Kidney tubule cell (primary cell): Measurements from ENCODE around the gene SSBP2.
A peak's percentile ranks its signal among the peaks of the same experiment; 100 is the strongest.

Experiments
- DNase-seq: peaks from one replicate; pipeline ENCODE4 v3.0.0-alpha.2; 2018; ENCODE audit warnings: low spot score

Gene SSBP2

DNA sequence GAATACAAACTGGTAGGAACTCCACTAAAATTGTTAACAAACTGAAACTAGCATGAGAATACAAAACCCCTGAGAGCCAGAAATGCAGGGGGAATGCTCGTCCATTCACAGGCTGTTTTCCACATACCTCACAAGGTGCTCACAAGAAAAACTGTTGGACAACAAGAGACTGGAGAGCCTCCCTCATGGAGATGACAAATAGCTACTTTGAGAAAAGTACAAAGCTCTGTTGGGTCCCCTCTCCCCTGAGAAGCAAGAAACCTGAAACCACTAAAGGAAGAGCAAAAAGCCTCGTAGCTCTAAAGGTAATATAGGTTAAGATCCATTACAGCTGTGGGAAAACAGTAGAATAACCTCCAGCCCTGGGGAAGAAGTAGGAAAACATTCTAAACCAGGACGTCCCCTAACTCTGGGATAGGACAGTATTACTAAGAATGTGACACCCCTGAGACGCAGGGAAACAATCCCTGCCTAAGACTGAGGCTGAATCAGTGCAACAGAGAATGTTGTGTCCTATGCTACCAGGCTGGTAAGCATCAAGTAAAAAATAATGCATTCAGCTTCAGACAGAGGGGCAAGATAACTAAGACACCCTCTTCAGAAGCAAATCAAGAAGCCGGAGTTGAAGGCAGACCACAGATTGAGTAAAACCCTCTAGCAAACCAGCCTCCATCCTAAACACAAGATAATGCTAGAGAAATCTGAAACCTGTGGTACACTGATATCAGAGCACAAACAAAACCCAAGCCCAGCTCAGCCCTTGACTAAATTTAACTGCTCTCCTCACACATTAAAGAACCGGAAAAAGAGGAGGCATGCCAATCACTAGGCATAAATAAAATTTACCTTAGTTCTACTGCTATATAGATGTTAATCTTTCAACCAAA, 160.2 kb downstream of the SSBP2 start:
- no peak for DNase-seq

DNA sequence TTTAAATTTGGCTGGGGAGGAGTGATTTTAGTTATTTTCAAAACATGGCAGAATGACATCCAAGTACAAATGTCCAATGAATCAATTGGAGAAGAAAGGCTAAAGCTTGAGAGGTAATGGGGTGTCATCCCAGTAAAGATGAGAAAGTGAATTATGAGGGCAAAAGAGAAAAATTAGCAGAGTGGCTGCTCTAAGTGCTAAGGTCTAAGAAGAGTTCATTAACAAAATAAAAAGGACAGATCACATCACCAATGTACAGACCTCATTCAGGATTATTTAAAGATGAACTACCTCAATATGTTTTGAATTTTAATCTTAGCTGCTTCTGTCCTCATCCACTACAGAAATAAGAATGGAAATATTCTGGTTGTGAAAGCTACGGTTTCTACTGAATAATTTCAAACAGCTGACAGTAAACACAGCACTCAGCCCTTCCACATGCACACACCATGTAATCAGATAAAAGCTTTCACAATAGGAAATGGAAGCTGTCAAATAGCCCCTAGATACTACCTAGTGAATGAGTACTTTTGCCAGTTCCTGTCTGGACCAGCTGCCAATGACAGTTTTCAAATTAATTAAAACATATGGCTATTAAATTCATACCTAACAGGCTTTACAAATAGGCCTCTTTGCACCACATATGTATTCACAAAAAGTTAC, 171.5 kb downstream of the SSBP2 start:
- no peak for DNase-seq

DNA sequence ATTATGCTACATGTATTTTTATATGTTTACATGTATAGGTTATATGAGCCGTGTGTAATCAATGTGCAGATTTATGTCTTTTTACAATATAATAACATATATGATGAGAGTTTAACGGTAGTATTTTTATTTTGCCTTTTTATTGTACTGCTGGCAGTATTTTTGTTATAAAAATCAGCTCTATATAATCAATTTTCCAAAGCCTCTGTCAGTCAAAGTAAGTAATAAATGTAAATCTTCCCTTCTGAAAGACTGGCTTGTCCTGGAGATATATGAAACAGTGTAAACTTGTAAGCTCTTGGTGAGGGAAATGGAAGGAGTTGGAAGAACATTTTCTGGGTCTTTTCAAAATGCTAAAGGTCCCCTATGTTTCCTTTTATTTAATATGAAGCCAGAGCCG, 173.8 kb downstream of the SSBP2 start:
- DNase-seq = no peak

DNA sequence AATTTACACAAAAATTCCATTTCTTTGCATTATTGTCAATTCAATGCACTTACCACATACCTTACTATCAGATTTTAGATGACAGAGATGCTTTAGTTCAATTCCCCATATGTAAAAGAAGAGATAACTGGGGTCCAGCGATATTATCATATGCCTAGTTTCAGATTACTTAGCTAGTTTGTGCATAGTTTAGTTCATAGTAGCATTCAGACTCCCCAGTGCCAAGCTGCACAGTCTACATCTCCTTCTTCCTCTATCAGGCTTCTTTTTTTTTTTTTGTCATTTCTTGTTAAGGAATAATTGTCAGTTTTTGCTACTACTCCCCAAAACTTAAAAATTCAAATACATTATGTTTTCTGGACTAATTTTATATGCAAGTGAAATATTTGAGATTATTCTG, 175.0 kb downstream of the SSBP2 start:
- DNase-seq = no peak

DNA sequence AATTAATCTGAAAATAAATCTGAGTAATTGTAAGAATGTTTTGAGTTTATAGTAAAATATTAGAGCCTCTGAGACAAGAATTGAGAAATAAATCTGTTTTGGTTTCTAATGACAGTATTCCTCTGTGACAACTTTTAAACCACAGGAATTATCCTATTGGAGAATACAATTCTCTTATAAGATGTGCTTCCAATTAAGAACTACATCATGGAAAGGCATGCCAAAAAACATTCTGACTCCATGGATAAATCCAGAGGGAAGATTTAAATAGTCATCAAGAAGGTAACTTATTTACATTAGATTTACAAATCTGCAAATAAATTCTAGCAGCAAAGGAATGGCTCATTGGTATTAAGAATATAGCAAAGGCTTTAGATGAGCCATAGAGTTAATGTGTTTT, 178.7 kb downstream of the SSBP2 start:
- DNase-seq = no peak

DNA sequence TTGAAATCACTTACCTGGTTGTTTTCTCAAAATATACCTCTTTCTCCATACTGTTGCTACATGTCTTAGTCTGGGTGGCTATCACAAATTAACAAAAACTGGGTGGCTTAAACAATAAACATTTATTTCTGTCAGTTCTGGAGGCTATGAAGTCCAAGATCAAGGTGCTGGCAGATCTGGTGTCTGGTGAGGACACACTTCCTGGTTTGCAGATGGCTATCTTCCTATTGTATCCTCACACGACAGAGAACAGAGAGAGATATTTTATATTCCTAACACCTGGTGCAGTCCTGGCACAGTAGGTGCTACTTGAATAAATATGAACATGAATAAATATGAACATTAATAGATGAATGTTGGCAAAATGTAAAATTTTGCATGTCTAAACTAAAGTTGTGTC, 192.7 kb downstream of the SSBP2 start:
- no peak for DNase-seq

DNA sequence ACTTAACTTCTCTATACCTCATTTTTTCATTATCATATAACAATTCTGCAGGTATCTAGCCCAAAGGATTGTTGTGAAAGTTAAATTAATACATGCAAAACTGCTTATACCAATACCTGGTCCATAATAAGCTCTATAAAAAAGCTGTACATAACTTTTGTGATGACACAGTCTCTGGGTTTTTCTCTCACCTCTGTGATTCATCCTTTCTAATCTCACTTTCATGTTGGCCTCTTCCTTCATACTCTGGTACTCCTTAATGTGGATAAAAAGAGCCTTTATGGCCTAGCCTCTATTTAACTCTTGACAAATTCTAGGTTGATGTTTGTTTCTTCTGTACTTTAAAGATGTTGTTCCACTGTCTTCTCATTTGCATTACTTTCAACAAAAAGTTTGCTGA, 194.1 kb downstream of the SSBP2 start:
- DNase-seq = no peak

DNA sequence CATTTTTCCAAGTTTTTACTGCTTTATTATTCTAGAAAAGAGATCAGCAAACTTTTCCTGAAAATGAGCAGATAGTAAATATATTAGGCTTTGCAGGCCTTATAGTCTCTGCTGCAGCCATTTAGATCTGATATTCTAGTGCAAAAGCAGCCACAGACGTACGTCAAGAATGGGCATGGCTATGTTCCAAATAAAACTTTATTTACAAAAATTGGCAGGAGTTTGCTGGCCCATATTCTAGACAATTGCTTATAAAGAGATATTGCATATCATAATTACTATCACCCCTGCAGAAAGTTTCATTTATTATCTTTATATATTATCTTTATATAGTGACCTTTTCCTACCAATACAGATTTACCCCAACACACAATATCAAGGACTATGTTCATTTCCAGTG, 195.0 kb downstream of the SSBP2 start:
- no peak for DNase-seq

DNA sequence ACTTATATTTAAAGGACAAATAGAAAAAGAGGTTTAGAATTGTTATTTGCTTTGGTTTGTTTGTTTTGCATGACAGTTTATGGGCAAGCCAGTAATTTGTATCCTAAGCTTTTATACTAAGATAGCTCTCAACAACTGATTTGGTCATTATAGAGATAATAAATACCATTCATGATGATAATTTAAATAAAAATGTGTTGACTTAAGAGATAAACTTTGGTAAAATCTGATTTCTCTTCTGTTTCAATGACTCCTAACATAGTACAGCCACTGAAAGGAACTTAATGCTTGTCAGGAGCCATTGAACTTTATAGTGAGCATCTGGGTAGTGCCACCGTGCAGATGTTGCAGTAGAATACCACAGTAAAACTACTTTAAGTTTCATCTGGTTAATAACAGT, 196.2 kb downstream of the SSBP2 start:
- no peak for DNase-seq

DNA sequence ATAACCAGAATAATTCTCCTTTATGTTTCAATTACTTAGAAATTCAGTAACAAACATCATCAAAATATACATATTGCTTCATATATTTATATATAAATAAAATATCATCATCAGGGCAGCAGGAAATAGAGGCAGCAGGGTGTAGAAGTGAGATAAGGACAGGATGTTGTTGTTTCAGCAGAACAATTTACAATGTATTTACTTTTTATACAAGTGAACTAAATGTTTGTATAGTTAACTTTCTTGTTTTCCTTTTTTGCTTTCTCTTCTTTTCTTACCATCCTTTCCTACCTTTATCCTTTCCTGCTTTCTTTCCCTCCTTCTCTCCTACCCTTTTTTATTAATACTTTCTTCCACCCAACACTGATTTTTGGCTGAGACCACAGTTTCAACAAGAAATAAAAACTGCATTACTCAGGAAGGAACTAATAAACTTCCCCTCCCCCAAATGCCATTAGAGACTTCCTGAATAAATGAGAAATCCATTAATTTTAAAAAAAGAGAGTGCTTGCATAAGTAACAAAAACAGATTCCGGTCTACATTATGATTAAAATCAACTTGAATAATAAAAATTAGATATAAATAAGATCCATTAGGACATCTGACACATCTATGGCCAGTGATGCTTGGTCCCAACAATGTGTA, 197.2 kb downstream of the SSBP2 start:
- DNase-seq = no peak

DNA sequence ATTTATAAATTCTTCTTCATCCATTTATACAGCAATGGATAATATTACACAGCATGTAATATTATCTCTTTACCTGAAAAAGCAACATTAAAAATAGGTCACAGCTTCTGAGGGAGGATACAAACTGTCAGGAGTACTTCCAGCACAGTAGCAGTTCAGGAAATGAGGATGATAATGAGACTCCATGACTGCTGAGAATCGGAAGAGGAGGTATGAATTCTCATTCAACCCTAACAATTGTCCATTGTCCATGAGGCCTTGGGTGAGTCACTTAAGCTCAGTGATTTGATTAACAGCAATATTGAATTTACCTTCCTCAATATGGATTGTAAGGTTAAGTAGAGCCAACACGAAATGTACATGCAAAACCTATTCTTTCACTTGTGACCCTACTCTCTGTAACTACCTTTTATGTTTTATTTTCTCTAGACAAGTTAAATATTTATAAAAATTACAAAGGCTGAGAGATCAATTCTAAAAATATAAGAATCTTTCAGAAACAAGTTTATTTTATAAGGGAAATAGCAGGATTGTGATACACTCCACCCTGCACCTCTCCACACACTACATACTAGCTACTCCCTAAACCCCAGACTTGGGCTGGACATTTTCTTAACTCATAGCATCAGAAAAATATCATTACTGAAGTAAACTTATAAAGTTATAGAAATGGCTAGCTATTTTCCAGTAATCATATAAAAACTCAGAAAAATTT, 197.9 kb downstream of the SSBP2 start:
- DNase-seq = peak; percentile 54

DNA sequence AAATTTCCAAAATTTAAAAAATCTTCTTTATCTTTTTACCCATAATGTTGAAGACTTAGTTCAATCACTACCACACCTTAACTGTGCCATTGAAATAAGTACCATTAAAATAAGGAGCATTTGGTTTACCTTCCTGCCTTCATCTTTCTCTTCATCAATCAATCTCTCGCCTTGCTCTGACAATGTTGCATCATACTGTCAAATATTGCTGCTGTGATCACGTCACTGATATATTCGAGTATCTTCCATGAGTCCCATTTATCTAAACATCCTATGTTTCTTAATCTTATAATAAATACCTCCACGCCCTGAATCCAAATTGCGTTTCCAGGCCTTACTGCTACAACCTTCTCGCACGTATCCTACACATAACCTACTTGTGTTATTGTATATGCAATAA, 201.8 kb downstream of the SSBP2 start:
- DNase-seq = no peak

DNA sequence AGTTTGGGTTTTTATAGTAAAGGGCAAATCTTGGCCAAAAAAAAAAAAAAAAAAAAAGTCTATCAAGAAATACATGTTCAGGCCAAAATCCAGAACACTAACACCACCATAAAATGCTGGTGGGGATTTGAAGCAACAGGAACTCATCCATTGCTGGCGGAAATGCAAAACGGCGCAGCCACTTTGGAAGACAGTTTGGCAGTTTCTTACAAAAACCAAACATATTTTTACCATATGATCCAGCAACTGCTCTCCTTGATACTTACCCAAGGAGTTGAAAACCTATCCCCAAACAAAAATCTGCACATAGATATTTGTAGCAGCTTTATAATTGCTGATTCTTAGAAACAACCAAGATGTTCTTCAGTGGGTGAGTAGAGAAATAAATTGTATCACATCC, 203.9 kb downstream of the SSBP2 start:
- no peak for DNase-seq

DNA sequence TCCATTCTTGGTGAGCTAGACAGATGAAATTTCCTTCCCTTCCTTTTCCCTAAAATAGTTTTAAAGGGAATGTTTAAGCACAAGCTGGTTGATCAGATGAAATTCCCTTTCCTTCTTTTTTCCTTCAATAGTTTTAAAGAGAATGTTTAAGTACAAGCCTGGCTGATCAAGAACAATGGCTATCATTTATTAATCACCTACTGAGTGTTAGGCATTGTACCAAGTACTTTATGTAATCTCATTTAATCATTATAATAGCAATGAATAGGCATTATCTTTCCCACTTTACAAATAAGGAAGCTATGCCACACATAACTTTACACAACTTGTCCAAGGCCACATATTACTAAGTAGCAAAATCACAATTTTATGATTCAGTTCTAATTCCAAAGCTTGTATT, 205.0 kb downstream of the SSBP2 start:
- peak; percentile 68 for DNase-seq

DNA sequence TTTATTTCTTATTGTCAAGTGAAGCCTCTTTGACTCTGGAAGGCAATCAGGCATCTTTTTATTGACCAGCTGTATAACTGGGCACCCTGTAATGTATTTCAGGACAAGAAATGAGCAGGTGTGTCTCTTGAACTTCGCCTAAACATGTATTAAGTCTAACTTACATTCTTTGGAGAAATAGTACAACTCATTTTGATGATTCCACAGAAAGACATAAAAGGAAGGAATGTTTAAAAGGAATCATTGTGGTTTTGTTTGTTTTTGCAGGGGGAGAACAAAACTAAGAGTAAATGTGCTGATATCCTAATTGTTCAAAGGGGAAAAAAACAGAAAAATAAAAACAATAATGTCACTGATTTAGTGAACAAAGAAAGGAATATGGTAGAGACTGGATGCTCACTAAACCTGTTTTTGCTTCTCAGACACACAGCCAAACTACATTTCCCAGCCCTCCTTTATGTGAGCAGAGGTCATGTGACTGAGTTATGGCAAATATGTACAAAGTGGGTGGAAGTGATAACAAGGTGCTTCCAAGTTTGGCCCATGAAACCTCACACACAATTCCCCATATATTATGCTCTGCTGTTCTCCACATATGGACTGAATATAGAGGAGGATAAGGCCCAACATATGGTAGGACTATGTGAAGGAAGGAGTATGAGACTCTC, 206.4 kb downstream of the SSBP2 start:
- DNase-seq = no peak

DNA sequence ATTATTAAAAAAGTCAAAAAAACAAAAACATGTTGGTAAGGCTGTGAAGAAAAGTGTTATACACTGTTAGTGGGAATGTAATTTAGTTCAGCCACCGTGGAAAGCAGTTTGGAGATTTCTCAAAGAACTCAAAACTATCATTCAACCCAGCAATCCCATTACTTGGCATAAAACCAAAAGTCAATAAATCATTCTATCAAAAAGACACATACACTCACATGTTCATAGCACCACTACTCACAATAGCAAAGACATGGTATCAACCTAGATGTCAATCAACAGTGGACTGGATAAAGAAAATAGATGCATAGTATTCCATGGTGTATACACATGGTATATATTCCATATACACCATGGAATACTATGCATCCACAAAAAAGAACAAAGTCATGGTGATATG, 208.7 kb downstream of the SSBP2 start:
- DNase-seq = no peak

DNA sequence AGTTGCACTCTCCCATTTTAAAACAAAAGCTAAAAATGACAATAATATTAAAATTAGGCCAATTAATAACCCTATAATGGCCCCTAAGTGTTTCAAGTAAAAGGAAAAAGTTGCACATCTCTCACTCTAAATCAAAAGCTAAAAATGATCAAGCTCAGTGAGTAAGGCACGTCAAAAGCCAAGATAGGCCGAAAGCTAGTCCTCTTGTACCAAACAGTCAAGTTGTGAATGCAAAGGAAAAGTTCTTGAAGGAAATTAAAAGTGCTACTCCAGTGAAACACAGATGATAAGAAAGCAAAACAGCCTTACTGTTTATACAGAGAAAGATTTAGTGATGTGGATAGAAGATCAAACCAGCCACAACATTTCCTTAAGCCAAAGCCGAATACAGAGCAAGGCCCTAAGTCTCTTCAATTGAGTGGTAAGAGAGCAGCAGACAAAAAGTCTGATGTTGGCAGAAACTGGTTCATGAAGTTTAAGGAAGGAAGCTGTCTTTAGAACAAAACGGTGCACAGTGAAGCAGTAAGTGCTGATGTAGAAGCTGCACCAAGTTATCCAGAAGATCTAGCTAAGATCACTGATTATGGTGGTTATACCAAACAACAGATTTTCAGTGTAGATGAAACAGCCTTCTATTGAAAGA, 212.9 kb downstream of the SSBP2 start:
- DNase-seq = no peak

DNA sequence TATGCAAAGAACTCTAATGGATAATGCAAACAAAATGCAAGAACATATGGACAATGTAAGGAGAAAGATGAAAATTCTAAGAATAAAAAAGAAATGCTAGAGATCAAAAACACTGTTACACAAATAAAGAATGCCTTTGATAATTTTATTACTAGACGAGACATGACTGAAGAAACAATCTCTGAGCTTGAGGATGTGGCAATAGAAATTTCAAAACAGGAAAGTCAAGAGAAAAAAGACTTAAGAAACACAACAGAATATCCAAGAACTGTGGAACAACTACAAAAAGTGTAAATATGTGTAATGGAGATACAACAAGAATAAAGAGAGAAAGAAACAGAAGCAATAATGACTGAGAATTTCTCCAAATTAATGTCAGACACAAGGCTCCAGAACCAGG, 216.5 kb downstream of the SSBP2 start:
- DNase-seq = no peak

DNA sequence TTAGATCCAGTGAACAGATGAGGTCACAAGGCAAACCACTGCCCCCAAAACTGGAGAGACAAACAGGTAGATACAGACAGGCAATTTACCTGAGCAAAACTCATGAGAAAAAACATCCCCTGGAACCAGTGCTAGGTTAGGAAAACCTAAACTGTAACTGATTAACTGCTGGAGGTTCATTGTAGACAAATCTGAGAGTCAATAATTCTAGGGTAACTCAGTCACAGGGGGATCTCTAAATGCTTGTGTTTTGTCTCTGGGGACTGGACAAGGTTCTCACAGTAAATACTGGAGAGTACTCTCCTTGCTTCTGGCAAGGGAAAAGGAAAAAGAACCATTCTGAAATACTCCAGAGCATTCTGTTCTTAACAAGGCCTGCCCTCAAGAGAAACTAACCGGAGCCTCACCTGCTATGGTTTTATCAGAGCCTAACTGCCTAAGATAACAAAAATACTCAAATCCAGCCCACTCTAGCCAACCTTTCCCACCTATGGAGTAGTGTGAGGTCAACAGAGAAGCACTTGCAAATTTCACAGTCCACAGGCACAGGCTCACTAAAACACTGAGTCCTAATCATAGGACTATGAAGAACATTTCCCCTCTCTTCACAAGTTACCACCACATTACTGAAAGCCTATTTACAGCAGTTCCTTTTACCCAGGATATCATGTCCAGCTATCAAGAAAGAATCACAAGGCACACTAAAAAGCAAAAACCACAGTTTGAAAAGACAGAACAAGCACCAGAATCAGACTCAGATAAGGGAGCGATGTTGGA, 217.1 kb downstream of the SSBP2 start:
- DNase-seq = peak; percentile 7

DNA sequence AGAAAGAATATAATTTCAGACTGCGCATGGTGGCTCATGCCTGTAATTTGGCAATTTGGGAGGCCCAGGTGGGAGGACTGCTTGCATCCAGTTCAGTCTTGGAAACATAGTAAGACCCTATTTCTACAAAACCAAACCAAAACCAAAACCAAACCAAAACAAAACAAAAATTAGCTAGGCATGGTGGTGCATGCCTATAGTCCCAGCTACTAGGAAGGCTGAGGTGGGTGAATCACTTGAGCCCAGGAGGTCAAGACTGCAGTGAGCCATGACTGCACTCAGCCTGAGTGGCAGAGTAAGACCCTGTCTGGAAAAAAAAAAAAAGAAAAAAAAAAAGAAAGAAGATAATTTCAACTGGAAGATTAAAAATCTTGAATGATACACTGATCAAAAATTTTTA, 220.0 kb downstream of the SSBP2 start:
- DNase-seq = peak; percentile 75

DNA sequence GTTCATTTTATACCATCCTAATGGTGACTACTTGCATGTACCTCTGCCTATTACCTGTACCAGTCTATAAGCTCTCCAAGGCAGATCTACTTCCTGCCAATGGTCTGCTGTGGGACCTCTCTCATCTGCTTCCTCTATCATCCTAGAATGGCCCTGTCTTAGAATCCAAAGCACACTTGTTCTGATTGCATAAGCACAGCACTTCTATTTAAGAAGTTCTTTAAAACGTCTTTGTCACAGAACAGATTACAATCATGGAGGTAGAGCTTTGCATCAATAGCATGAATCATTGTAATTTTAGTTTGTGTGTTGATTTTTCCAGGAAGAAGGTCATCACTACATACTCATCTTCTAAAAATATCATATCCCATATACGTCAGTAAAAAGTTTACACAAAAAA, 225.2 kb downstream of the SSBP2 start:
- DNase-seq = no peak
